RPMI7951 (cell line): ENCODE measurements around the gene KRTAP5-11. TPM values are rescaled to one million over a fixed set of nuclear protein-coding genes. Genes with fewer than 3 reads are reported as not detected.
A peak's percentile ranks its signal among the peaks of the same experiment; 100 is the strongest.
"Not testable (repeated sequence)": the region's sequence is repeated elsewhere in the genome, so short reads cannot be mapped to it uniquely, and the experiment has no call there.

Experiments
- DNase-seq: peaks from one replicate; pipeline ENCODE4 v3.0.0-alpha.2; 2012; ENCODE audit warnings: low read depth
- total RNA-seq: library from RNA; depleted of rRNA; stranded (reverse); fragments of >200 nt; shearing (Covaris generic); gene quantifications from 2 replicates; pipeline ENCODE4 v1.2.3, GENCODE V29; 2014

Gene KRTAP5-11
- total RNA-seq, 1 experiment from 2014 or later, result not detected

- no peak for DNase-seq
Observed at GRCh38 chr11:71581826-71582225, 849 bp downstream of the KRTAP5-11 start.

- peak; percentile 74 for DNase-seq
Observed at GRCh38 chr11:71580057-71581003, 2.3 kb downstream of the KRTAP5-11 start.

DNA sequence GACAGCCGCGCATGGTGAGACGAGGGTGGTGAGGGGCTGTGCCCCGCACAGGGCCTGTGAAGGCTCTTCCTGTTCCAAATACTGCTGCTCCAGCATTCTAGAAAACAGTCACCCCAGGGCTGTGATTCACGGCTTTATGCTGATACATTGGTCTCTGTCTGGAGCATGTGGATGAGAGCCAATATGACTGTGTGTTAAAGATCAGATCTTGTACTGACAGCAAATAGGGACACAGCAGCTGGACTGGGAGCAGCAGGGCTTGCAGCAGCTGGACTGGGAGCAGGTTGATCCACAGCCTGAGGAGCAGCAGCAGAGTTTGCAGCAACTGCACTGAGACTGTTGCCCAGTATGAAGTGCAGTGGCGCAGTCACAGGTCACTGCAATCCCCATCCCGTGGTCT is 3.2 kb downstream of the KRTAP5-11 start:
- peak; percentile 49 for DNase-seq

- no peak for DNase-seq
Observed at GRCh38 chr11:71577469-71578004, 5.1 kb downstream of the KRTAP5-11 start.

DNA sequence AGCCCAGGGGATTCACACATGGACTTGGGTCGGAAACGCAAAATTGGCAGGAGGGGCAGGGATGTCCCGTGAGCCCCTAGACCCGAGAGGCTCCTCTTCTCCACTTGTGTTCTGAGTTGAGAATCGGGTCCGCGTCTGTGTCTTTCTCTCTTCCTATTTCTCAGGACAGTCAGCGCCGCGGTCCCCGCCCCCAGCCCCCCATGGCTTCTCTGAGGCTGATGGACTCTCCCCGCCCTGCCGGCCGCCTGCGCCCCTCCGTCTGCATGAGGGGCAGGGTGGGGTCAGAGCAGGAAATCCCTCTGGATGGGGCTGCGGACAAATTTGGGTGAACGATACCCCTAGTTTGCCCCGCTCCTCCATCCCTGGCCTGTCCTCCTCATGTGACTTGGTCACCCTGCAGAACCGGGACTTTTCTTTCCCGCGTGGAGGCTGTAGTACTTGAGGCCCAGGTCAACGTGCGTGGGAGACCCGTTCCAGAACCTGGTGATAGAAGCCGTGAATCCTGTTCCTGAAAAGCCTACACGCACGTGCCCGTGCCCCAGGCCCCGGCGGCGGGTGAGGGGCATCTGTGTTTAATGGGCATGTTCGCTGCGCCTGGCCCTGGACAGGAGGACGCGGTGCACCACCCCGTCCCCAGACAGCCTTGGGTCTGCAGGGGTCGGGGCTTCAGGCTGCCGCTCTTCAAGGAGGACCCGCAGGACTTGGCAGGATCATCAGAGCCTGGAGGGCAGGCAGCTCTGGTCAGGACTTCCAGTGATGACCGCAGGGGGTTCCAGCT is 5.8 kb downstream of the KRTAP5-11 start:
- not testable (repeated sequence) for DNase-seq

DNA sequence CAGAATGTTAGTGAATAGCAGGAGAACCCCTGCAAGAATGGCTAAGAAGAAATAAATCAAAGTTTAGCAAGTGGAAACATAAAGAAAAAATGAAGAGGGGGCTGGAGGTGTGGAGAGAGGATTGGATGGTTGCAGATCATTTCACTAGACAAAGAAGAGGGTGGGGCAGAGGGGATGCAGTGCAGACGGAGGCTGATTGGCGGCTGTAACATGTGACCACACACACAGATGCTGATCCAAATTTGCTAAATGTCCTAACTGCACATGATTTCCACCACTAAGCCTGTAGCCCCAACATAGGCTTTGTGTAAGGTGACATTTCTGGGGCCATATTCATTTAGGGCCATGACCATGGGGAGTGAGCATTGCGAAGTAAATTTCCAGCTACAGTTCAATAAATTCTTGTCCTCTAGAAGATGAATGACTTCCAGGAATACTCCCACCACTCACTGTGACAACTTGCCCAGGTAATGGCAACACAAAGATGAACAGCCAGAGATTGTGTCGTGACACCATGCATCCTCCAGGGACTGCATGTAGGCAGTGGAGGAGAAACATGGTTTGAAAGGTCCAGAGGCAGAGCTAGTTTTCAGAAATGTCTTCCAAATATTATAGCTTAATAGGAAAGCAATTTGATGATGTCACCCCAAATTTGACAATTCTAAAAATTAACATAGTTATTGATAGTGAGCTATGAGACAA is 6.8 kb downstream of the KRTAP5-11 start:
- no peak for DNase-seq

DNA sequence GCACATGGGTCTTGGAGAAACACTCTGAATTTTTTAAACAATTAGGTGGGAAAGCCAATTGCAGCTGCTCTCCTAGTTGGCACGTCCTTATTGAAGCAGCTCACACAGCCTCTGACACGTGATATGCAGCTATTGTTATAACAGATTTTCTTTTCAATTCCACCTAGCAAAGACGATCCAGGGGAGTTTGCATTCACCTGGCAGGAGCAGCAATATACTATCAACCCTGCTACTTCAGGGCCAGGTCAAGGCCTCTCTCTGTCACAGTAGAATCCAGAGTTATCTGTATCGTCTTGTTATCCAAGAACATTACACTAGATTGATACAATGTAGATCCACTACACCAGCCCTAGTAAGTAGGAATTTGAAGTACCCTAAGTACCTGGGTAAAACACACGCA is 8.3 kb downstream of the KRTAP5-11 start:
- DNase-seq, result no peak

DNA sequence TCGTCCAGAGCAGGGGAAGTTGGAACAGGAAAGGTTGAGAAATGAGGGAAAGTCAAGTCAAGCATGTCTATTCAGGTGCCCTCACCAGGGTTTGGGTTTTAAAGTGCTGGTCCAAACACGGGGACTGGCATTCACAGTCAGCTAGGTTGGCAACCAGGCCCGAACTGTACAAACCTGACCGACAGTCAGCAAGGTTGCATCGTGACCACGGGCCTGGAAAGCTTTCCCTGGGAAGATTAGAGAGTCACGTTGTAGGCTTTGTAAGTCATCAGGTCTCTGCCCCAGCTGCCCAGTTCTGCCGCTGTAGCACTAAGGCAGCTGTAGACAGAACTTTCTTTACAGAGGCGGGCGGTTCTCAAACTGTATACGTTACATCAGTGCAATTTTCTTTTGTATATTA is 9.9 kb downstream of the KRTAP5-11 start:
- DNase-seq, result no peak

DNA sequence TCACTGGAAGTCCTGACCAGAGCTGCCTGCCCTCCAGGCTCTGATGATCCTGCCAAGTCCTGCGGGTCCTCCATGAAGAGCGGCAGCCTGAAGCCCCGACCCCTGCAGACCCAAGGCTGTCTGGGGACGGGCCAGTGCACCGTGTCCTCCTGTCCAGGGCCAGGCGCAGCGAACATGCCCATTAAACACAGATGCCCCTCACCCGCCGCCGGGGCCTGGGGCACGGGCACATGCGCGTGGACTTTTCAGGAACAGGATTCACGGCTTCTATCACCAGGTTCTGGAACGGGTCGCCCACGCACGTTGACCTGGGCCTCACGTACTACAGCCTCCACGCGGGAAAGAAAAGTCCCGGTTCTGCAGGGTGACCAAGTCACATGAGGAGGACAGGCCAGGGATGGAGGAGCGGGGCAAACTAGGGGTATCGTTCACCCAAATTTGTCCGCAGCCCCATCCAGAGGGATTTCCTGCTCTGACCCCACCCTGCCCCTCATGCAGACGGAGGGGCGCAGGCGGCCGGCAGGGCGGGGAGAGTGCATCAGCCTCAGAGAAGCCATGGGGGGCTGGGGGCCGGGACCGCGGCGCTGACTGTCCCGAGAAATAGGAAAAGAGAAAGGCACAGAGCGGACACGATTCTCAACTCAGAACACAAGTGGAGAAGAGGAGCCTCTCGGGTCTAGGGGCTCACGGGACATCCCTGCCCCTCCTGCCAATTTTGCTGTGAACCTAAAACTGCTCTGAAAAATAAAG is 11.4 kb downstream of the KRTAP5-11 start:
- DNase-seq, result not testable (repeated sequence)

DNA sequence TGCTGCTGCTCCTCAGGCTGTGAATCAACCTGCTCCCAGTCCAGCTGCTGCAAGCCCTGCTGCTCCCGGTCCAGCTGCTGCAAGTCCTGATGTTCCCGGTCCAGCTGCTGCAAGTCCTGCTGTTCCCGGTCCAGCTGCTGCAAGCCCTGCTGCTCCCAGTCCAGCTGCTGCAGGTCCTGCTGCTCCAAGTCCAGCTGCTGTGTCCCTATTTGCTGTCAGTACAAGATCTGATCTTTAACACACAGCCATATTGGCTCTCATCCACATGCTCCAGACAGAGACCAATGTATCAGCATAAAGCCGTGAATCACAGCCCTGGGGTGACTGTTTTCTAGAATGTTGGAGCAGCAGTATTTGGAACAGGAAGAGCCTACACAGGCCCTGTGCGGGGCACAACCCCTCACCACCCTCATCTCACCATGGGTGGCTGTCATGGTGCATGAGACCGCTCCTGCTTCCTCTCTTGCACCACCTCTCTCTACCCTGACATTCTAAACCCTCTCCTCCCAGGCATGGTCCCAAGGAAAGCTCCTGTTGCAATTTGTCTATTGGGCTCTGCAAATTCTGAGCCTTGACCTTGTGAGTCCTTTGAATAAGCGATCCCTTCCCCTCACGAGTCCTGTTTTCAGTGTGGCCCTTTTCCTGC is 13.8 kb downstream of the KRTAP5-11 start:
- peak; percentile 20 for DNase-seq

DNA sequence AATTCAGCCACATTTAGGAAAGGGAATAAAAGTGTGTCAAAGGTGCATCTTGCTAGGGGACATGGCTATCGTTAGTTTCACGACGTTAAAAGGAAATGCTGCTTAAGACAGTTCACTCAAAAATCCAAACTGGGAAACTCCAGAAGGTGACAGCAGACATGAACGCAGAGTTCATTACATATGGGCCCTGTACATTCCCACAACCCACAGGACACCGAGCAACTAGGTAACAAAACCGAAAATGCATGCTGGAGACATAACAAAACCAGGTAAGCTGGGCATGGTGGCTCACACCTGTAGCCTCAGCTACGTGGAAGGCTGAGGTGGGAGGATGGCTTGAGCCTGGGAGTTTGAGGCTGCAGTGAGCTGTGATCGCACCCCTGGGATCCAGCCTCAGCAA is 15.0 kb downstream of the KRTAP5-11 start:
- DNase-seq, result not testable (repeated sequence)

GRCh38 chr11:71566626-71567599 is 15.8 kb downstream of the KRTAP5-11 start:
- DNase-seq, result not testable (repeated sequence)

DNA sequence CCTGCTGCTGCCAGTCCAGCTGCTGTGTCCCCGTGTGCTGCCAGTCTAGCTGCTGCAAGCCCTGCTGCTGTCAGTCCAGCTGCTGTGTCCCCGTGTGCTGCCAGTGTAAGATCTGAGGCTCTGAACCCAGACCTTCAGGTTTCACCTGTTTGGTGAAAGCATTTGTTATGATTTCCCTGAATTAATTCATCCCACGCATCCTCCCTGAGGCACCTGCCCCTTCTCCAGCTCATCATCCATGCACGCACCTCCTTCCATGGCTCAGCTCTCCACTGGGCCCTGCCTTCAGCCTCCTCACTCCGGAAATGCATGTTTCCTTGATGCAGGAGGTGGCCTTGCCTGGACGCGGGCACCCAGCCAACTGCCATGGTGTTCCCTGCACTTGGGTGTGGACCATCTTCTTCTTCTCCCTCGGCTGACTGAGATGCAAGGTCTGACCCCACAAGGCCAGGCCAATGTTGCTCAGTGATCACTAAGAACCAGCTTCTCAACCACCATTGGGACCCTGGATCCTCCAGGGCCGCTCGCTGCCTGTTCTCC is 16.5 kb downstream of the KRTAP5-11 start:
- no peak for DNase-seq

- DNase-seq, result no peak
Observed at GRCh38 chr11:71565263-71565662, 17.4 kb downstream of the KRTAP5-11 start, which contains the start of gene KRTAP5-10. Gene KRTAP5-10, plus strand, starts transcription at chr11:71565563. Its CDS starts 25 bp downstream, at chr11:71565588.

DNA sequence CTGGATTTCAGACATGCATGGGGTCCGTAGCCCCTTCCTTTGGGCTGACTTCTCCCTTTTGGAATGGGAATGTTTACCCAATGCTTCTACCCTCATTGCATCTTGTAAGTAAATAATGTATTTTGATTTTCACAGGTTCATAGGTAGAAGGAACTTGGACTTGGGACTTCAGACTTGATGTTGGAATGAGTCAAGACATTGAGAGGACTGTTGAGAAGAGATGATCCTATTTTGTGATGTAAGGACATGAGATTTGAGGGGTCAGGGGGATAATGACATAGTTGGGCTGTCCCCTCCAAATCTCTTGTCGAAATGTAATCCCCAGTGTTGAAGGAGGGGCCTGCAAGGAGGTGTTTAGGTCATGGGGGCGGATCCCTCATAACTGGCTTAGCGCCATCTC is 18.2 kb downstream of the KRTAP5-11 start:
- DNase-seq, result no peak

- peak; percentile 77 for DNase-seq
Observed at GRCh38 chr11:71563406-71563805, 19.3 kb downstream of the KRTAP5-11 start.

DNA sequence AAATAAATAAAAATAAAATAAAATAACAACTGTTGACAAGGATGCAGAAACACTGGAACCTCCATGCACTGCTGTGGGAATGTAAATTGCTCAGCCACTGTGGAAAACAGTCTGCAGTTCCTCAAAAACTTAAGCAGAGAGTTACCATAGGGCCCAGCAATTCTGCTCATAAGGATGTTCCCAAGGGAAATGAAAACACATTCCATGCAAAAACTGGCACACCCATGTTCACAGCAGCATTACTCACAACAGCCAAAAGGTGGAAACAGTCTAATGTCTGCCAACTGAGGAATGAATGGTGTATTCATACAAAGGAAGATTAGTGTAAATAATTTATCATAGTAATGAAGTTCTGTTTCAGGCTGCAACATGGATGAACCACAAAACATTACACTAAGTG is 20.6 kb downstream of the KRTAP5-11 start:
- no peak for DNase-seq

DNA sequence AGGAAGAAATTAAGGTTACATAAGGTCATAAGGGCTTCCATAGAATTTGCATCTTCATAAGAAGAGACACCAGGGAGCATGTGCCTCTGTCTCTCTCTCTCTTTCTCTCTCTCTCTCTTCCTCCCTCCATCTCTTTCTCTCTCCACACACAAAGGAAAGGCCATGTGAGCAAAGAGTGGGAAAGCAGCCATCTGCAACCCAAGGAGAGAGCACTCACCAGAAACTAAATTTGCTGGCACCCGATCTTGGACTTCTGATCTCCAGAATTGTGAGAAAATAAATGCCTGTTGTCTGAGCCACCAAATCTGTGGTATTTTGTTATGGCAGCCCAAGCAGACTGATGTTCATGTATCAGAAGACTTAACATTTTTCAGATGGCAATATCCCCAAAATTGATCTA is 23.7 kb downstream of the KRTAP5-11 start:
- DNase-seq, result no peak

DNA sequence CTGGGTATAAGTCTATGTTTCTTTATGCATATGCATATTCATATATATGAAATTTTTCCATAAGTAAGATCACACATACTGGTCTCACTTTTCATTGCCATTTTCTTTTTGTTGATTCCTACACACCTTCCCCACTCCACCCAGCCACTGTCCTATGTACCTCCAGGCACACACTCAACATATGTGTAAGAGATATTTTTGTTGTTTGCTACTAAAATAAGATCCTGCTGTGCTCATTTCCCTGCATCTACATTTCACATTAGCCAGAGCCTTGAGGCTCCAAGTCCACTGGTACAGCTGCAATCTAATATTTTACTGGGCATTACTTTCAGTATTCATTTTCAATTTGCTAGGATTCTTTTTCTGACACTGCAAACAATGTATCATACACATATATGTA is 25.4 kb downstream of the KRTAP5-11 start:
- no peak for DNase-seq
